AG04449 (cell line): ENCODE measurements around the gene BRD3OS.

Experiments
- CTCF ChIA-PET: fragments of 350-600 bp; formaldehyde crosslinking; extraction: SDS; loops from one replicate; lab custom pipeline; 2021; ENCODE audit warnings: antibody characterized with exemption; lab: Yijun Ruan, JAX
- POLR2A ChIA-PET: fragments of 400-600, 350-600 bp; formaldehyde crosslinking; extraction: SDS; loops from one replicate; lab custom pipeline; 2020; ENCODE audit warnings: antibody characterized with exemption, inconsistent platforms; lab: Yijun Ruan, JAX
- DNase-seq: peaks from one replicate; pipeline ENCODE4 v3.0.0-alpha.2; 2010; ENCODE audit warnings: low read depth, low spot score
- H3K4me3 ChIP-seq: 2 replicates; pipeline ENCODE4 v1.5.1; 2011; ENCODE audit warnings: low read depth, mild to moderate bottlenecking, control low read depth, low read length
- CTCF ChIP-seq: IDR thresholded peaks from one replicate; pipeline ENCODE4 v1.5.1; 2011; ENCODE audit warnings: mild to moderate bottlenecking, moderate library complexity, low read length, control low read depth, inconsistent platforms; ENCODE audit not compliant: insufficient read depth; ENCODE audit errors: missing control alignments

BRD3OS gene

GRCh38 chr9:133995012-133995896 lies 30.0 kb upstream of the BRD3OS start:
- H3K4me3 ChIP-seq: no peak overlapping the region
- no peak for DNase-seq
- TF ChIP-seq CTCF: no peak
- POLR2A ChIA-PET: no interaction called here
- CTCF ChIA-PET: interaction anchor here (0.7 to 5.5 kb wide), 44 partner anchors 10 to 286 kb away, joined by 3 to 364 read pairs (median 4); partner anchors contain the start of gene BRD3OS

GRCh38 chr9:133996531-133997520 lies 28.5 kb upstream of the BRD3OS start:
- TF ChIP-seq CTCF: no peak
- CTCF ChIA-PET: interaction anchor here (1.1 to 5.5 kb wide), 8 partner anchors 8 to 216 kb away, joined by 3 to 364 read pairs (median 32); no protein-coding TSS in a partner anchor
- POLR2A ChIA-PET: no interaction called here
- no peak overlapping the region for H3K4me3 ChIP-seq
- no peak for DNase-seq

GRCh38 chr9:133997584-133997983 lies 27.7 kb upstream of the BRD3OS start:
- no peak overlapping the region for H3K4me3 ChIP-seq
- DNase-seq: no peak
- ChIA-PET POLR2A (no interaction called here), CTCF (interaction anchor here (1.3 to 5.5 kb wide), 4 partner anchors 8 to 217 kb away, joined by 3 to 364 read pairs (median 209); no protein-coding TSS in a partner anchor)
- no peak for TF ChIP-seq CTCF

- no peak overlapping the region for H3K4me3 ChIP-seq
- no peak for TF ChIP-seq CTCF
- ChIA-PET POLR2A (interaction anchor here (0.8 kb wide), 1 partner anchor 18 kb away, joined by 3 read pairs; no protein-coding TSS in a partner anchor), CTCF (interaction anchor here (1.3 to 3.0 kb wide), 4 partner anchors 206 to 219 kb away, joined by 3 to 24 read pairs (median 6); no protein-coding TSS in a partner anchor)
- peak; percentile 24 for DNase-seq
Observed at GRCh38 chr9:133998915-133999595, 26.2 kb upstream of the BRD3OS start.

GRCh38 chr9:133999851-134000265 lies 25.4 kb upstream of the BRD3OS start:
- ChIA-PET CTCF (interaction anchor here (1.3 to 3.0 kb wide), 4 partner anchors 206 to 220 kb away, joined by 3 to 24 read pairs (median 6); no protein-coding TSS in a partner anchor), POLR2A (interaction anchor here (0.8 kb wide), 1 partner anchor 17 kb away, joined by 3 read pairs; no protein-coding TSS in a partner anchor)
- DNase-seq: no peak
- TF ChIP-seq CTCF: no peak
- H3K4me3 ChIP-seq: no peak overlapping the region
